ENCODE data around the gene HHIPL2.

DNA sequence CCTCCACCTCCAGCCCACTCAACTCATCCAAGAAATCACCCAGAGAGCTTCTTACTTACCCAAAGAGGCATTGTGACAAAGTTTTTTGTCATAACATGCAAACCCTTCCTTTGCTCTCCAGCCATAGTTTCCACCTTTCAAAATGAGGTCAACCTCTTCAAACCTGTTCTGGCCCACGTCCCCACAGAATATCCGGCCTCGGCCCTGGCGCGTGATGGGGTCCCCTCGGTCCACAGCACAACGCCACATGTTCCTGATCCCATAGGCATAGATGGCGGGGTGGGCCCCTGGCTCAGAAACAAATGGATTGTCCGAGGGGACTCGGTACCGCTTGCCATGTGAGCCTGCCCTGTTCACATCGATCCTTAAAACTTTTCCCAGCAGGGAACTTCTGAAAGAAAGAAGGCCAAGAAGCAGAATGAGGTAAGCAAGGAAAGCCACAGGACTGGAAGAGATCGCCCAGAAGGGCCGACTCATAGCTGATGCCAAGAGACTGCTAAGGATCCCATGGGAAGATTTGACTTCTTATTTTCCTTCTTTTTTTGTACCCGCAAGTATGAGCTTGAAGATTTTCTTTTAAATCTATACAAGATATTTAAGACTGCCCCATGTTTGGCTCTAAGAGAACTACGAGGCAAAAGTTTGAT is 7.8 kb downstream of the HHIPL2 start:
- TF ChIP-seq, protein P1, sequence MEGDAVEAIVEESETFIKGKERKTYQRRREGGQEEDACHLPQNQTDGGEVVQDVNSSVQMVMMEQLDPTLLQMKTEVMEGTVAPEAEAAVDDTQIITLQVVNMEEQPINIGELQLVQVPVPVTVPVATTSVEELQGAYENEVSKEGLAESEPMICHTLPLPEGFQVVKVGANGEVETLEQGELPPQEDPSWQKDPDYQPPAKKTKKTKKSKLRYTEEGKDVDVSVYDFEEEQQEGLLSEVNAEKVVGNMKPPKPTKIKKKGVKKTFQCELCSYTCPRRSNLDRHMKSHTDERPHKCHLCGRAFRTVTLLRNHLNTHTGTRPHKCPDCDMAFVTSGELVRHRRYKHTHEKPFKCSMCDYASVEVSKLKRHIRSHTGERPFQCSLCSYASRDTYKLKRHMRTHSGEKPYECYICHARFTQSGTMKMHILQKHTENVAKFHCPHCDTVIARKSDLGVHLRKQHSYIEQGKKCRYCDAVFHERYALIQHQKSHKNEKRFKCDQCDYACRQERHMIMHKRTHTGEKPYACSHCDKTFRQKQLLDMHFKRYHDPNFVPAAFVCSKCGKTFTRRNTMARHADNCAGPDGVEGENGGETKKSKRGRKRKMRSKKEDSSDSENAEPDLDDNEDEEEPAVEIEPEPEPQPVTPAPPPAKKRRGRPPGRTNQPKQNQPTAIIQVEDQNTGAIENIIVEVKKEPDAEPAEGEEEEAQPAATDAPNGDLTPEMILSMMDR (IDR thresholded peaks at IDR 0.05) = no peak
- no peak for TF ChIP-seq POLR2A (IDR thresholded peaks at IDR 0.05)
